AG09319 (cell line): ENCODE results near the gene PTPRD.

Source experiments
- DNase-seq: peaks from one replicate; pipeline ENCODE4 v3.0.0-alpha.2; 2010; ENCODE audit warnings: low read depth; ENCODE audit errors: extremely low read depth
- CTCF ChIP-seq: IDR thresholded peaks from 2 replicates; pipeline ENCODE4 v1.5.1; 2011; ENCODE audit warnings: low read depth, mild to moderate bottlenecking, inconsistent platforms, low read length, moderate library complexity

Gene PTPRD

GRCh38 chr9:9389904-9390303 is 1222.9 kb downstream of the PTPRD start:
- no peak for DNase-seq
- no peak for TF ChIP-seq CTCF

GRCh38 chr9:9387511-9388115 is 1225.2 kb downstream of the PTPRD start:
- no peak for TF ChIP-seq CTCF
- DNase-seq = no peak

- DNase-seq = no peak
- no peak for TF ChIP-seq CTCF
These were observed 1250.5 kb downstream of the PTPRD start for GRCh38 chr9:9362332-9362731.

- peak; percentile 49 for TF ChIP-seq CTCF
- no peak for DNase-seq
These were observed 1259.8 kb downstream of the PTPRD start for GRCh38 chr9:9352877-9353481.

- DNase-seq = no peak
- TF ChIP-seq CTCF = no peak
These were observed 1271.6 kb downstream of the PTPRD start for GRCh38 chr9:9341203-9341602.

GRCh38 chr9:9337129-9337528 is 1275.7 kb downstream of the PTPRD start:
- no peak for TF ChIP-seq CTCF
- DNase-seq = no peak

- no peak for DNase-seq
- TF ChIP-seq CTCF = no peak
These were observed 1286.1 kb downstream of the PTPRD start for GRCh38 chr9:9326749-9327148.
